ENCODE measurements around the gene MEPCE.

Gene MEPCE

DNA sequence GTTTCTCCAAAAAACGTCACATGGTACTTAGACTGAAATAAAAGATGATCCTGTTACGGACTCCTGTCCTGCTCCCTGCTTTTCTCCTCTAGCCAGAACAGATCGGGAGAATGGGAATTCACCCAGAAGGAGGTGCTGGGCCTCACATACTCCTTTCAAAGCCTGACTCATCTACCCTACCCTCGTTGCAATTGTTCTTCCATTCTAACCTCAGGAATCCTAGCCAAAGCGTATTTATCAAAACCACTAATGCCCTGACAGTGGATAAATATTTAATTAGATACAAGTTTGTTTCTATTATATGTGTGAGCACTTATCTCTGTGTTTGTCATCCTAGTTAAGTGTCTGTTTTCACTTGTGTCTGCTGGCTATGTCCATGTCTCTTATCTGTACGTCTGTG lies 22.9 kb upstream of the MEPCE start:
- DNase-seq (ENCODE audit: low read depth): peak; percentile 20

DNA sequence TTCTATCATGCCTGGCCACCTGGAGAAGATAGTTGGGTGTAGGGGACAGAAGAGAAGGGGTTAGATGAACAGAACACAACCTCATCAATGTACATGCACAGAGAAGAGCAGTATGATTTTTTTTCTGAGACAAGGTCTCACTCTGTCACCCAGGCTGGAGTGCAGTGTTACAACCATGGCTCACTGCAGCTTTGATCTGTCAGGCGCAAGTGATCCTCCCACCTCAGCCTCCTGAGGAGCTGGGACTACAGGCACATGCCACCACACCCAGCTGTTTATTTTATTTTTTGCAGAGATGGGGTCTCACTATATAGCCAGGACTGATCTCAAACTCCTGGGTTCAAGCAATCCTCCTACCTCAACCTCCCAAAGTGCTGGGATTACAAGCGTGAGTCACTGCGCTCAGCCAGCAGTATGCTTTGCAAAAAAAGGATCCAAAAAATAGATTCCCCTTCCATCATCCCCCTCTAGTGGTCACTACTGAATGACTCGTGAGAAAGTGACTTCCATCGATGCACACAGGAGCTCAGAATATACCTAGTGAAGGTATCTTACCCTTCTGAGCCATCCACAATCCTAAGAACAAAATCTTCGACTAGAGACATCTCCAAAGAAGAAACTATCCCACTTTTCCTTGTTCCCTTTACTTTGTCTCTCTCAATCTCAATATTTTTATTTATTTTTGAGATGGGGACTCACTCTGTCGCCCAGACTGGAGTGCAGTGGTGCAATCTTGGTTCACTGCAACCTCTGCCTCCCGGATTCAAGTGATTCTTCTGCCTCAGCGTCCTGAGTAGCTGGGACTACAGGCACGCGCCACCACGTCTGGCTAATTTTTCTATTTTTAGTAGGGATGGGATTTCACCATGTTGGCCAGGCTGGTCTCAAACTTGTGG lies 22.1 kb upstream of the MEPCE start:
- DNase-seq (ENCODE audit: low read depth): peak; percentile 34

DNA sequence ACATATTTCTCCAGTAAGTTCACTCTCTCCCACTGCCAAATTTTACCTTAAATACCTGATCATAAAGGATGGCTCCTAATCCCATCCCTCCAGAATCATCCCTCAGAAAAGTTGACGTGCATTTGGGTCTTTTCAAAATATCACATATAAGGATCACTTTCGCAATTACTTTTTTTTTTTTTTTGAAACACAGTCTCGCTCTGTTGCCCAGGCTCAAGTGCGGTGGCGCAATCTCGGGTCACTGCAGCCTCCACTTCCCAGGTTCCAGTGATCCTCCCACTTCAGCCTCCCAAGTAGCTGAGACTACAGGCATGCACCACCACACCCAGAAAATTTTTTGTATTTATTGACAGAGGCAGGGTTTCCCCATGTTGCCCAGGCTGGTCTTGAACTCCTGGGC lies 18.5 kb upstream of the MEPCE start:
- no peak for DNase-seq (ENCODE audit: low read depth)

GRCh38 chr7:100413346-100413745 lies 16.3 kb upstream of the MEPCE start:
- DNase-seq (ENCODE audit: low read depth): no peak

- no peak for DNase-seq (ENCODE audit: low read depth)
Observed at GRCh38 chr7:100413889-100414288, 15.7 kb upstream of the MEPCE start.

GRCh38 chr7:100415448-100415847 lies 14.2 kb upstream of the MEPCE start:
- DNase-seq (ENCODE audit: low read depth): no peak

- DNase-seq (ENCODE audit: low read depth): no peak
Observed at GRCh38 chr7:100418930-100419659, 10.5 kb upstream of the MEPCE start.

GRCh38 chr7:100419660-100420226 lies 9.9 kb upstream of the MEPCE start:
- DNase-seq (ENCODE audit: low read depth): no peak

DNA sequence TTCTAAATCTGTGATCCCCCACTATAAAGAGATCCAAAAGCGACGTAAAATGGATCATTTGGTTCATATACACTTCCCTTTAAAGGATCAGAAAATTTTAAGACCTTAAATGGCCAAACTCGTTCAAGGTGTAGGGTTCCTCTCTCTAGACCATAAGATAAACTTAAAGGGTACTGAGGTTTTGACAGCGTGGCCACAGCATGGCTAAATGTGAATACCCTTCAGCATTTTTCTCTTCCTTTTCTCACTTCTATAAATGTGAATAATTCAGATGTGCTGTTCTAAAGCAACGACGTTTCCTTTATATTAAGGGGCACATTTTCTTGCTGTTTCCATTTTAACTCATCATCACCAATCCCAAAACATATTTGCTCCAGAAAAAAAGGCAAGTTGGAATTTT lies 6.3 kb upstream of the MEPCE start:
- DNase-seq (ENCODE audit: low read depth): no peak

GRCh38 chr7:100425347-100425746 lies 4.3 kb upstream of the MEPCE start:
- no peak for DNase-seq (ENCODE audit: low read depth)

DNA sequence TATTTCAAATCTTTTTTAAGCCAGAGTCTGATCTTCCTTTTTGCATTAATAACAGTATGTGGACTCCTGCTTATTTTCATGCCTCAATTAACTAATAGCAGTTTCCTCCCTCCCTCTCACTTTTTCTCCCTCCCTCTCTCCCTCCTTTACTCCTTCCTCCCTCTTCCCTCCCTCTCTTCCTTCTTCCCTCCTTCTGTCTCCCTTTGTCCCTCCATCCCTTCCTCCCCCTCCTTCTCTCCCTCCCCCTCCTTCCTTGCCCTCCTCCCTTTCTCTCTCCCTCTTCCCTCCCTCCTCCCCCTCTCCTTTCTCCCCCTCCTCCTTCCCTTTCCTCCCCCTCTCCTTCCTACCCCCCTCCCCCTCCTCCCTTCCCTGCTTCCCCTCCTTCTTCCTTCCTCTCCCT lies 3.1 kb upstream of the MEPCE start:
- no peak for DNase-seq (ENCODE audit: low read depth)

GRCh38 chr7:100427762-100428198 lies 1.9 kb upstream of the MEPCE start:
- DNase-seq (ENCODE audit: low read depth): no peak

DNA sequence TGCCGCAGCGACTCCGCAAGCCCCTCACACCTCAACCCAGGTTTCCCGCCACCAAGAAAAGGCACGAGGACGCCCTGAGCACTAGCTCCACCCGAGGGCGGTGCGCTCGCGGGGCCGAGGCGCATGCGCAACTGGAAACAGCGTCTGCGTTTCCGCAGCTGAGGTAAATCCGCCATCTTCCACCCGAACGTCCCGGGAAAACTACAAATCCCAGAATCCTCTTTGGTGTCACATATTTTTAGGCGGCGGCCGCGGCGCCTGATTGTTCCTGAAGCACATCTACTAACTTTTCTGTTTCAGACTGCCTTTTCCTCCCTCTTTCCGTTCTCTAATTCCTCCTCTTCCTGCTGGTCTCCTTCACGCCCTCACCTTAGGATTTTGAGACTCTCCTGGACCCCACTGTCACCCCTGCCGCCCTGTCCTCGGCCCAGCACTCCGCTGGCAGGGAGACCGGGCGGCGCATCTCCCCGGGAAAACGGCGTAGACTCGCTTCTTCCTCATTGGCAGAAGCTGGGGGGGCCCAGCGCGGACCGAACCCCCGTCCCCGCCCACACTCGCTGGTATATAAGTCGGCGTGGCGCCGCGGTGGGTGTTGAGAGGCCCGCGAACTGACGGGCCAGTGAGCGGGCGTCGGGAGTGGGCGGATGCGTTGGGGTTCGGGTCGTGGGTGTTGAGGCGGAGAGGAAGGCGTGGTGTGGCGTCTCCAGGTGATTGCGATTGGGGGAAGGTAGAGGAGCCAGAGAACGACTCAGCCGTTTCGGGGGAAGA lies 1.2 kb upstream of the MEPCE start, which contains the start of gene ZCWPW1:
TSS of gene ZCWPW1 (minus strand) at position 505 of the 768 bp plus-strand sequence. CDS start 8,054 bp downstream, outside the sequence.
- peak; percentile 79 for DNase-seq (ENCODE audit: low read depth)

GRCh38 chr7:100428967-100429636 lies 529 bp upstream of the MEPCE start:
- peak; percentile 89 for DNase-seq (ENCODE audit: low read depth)

DNA sequence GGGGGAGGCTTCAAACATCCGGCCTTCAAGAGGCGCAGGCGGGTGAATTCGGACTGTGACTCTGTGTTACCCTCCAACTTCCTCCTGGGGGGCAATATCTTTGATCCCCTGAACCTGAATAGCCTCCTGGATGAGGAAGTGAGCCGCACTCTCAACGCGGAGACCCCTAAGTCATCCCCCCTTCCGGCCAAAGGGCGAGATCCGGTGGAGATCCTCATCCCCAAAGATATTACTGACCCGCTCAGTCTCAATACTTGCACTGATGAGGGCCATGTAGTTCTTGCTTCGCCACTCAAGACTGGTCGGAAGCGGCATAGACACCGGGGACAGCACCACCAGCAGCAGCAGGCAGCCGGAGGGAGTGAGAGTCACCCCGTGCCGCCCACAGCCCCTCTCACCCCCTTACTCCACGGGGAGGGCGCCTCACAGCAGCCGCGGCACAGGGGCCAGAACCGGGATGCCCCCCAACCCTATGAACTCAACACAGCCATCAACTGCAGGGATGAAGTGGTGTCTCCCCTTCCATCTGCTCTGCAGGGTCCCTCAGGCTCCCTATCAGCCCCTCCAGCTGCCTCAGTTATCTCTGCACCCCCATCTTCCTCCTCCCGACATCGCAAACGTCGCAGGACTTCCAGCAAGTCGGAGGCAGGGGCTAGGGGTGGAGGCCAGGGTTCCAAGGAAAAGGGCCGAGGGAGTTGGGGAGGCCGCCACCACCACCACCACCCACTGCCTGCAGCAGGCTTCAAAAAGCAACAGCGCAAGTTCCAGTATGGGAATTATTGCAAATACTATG lies 1.1 kb downstream of the MEPCE start:
- no peak for DNase-seq (ENCODE audit: low read depth)

DNA sequence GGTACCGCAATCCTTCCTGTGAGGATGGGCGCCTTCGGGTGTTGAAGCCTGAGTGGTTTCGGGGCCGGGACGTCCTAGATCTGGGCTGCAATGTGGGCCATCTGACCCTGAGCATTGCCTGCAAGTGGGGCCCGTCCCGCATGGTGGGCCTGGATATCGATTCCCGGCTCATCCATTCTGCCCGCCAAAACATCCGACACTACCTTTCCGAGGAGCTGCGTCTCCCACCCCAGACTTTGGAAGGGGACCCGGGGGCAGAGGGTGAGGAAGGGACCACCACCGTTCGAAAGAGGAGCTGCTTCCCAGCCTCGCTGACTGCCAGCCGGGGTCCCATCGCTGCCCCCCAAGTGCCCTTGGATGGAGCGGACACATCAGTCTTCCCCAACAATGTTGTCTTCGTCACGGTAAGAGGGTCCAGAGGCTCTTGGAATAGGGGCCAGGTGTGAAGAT lies 1.7 kb downstream of the MEPCE start:
- DNase-seq (ENCODE audit: low read depth): no peak

- no peak for DNase-seq (ENCODE audit: low read depth)
Observed at GRCh38 chr7:100432053-100432452, 2.4 kb downstream of the MEPCE start.

- DNase-seq (ENCODE audit: low read depth): no peak
Observed at GRCh38 chr7:100432621-100433275, 3.1 kb downstream of the MEPCE start.

- no peak for DNase-seq (ENCODE audit: low read depth)
Observed at GRCh38 chr7:100433276-100433591, 3.6 kb downstream of the MEPCE start.
